Activated CD8-positive, alpha-beta memory T cell treated with anti-CD3 and anti-CD28 coated beads, Interleukin-2, amount 50 U/mL, for 4 hours (primary cell): ENCODE data around the gene RYR3.
"Not testable (repeated sequence)": the region's sequence is repeated elsewhere in the genome, so short reads cannot be mapped to it uniquely, and the experiment has no call there.

Source experiments
- DNase-seq: peaks from one replicate; pipeline ENCODE4 v3.0.0-alpha.2; 2020

Gene RYR3

GRCh38 chr15:33526532-33526931, 215.8 kb downstream of the RYR3 start:
- DNase-seq: no peak

- no peak for DNase-seq
Measured at GRCh38 chr15:33533197-33533596, 222.4 kb downstream of the RYR3 start.

- DNase-seq: no peak
Measured at GRCh38 chr15:33534642-33535041, 223.9 kb downstream of the RYR3 start.

- no peak for DNase-seq
Measured at GRCh38 chr15:33535135-33535534, 224.4 kb downstream of the RYR3 start.

- DNase-seq: no peak
Measured at GRCh38 chr15:33539825-33540573, 229.2 kb downstream of the RYR3 start.

GRCh38 chr15:33543957-33544356, 233.2 kb downstream of the RYR3 start:
- no peak for DNase-seq

- no peak for DNase-seq
Measured at GRCh38 chr15:33545866-33546265, 235.1 kb downstream of the RYR3 start.

GRCh38 chr15:33547876-33548275, 237.1 kb downstream of the RYR3 start:
- no peak for DNase-seq

- DNase-seq: no peak
Measured at GRCh38 chr15:33551860-33552259, 241.1 kb downstream of the RYR3 start.

- no peak for DNase-seq
Measured at GRCh38 chr15:33553157-33553556, 242.4 kb downstream of the RYR3 start.

- DNase-seq: no peak
Measured at GRCh38 chr15:33559207-33559890, 248.6 kb downstream of the RYR3 start.

- DNase-seq: no peak
Measured at GRCh38 chr15:33561407-33561806, 250.6 kb downstream of the RYR3 start.

- DNase-seq: no peak
Measured at GRCh38 chr15:33561967-33562366, 251.2 kb downstream of the RYR3 start.

GRCh38 chr15:33565094-33565493, 254.3 kb downstream of the RYR3 start:
- DNase-seq: no peak

- no peak for DNase-seq
Measured at GRCh38 chr15:33567652-33568051, 256.9 kb downstream of the RYR3 start.

GRCh38 chr15:33569036-33569435, 258.3 kb downstream of the RYR3 start:
- DNase-seq: no peak

- not testable (repeated sequence) for DNase-seq
Measured at GRCh38 chr15:33577911-33578310, 267.1 kb downstream of the RYR3 start.

GRCh38 chr15:33580526-33580925, 269.8 kb downstream of the RYR3 start:
- no peak for DNase-seq

- no peak for DNase-seq
Measured at GRCh38 chr15:33581032-33581431, 270.3 kb downstream of the RYR3 start.

GRCh38 chr15:33584797-33585196, 274.0 kb downstream of the RYR3 start:
- no peak for DNase-seq

- no peak for DNase-seq
Measured at GRCh38 chr15:33586786-33587697, 276.3 kb downstream of the RYR3 start.

- no peak for DNase-seq
Measured at GRCh38 chr15:33587773-33588172, 277.0 kb downstream of the RYR3 start.

- no peak for DNase-seq
Measured at GRCh38 chr15:33592864-33593263, 282.1 kb downstream of the RYR3 start.
